ENCODE results near the gene MT1B. TPM values are rescaled to one million over a fixed set of nuclear protein-coding genes. Genes with fewer than 3 reads are reported as not detected.
A peak's percentile ranks its signal among the peaks of the same experiment; 100 is the strongest.

The MT1B gene
- total and polyA plus RNA-seq, 2 of the 13 experiments (the other 11 are each of a cell fraction or from before 2014, with no cell fraction given) = 0.89 TPM; not detected in 1

GRCh38 chr16:56608043-56608875 is 43.4 kb upstream of the MT1B start, which contains the start of gene MT2A (continued):
- TF ChIP-seq THAP9 (CRISPR knock-in tag; IDR thresholded peaks at IDR 0.05; ENCODE audit: borderline replicate concordance) (no peak), DZIP1 (CRISPR knock-in tag; IDR thresholded peaks at IDR 0.05) (peak; percentile 82; the same call in 1 of the 2 replicates), ZBTB8A (CRISPR knock-in tag; IDR thresholded peaks at IDR 0.05; ENCODE audit: borderline replicate concordance, low read depth) (no peak), BRD4 (CRISPR knock-in tag; IDR thresholded peaks at IDR 0.05) (peak; percentile 97), LCORL (IDR thresholded peaks at IDR 0.05) (no peak), LCORL (CRISPR knock-in tag; IDR thresholded peaks at IDR 0.05) (peak; percentile 75; the same call in 1 of the 2 replicates), ZNF513 (CRISPR knock-in tag; conservative IDR thresholded peaks at IDR 0.05) (no peak), FLYWCH1 (CRISPR knock-in tag; IDR thresholded peaks at IDR 0.05) (0 out of 2 replicates have a peak, but pooled peaks have one; percentile 15), SNRNP70 (IDR thresholded peaks at IDR 0.05; ENCODE audit: low read depth, low read length) (no peak), SMC3 (IDR thresholded peaks at IDR 0.05; ENCODE audit: low read length) (no peak; the same call in 1 of the 2 replicates), IKZF4 (CRISPR knock-in tag; IDR thresholded peaks at IDR 0.05; ENCODE audit: borderline replicate concordance, low read depth, not compliant biosample characterization) (no peak), HOMEZ (CRISPR knock-in tag; IDR thresholded peaks at IDR 0.05; ENCODE audit: low read depth) (no peak), EHMT2 (IDR thresholded peaks at IDR 0.05; ENCODE audit: borderline replicate concordance, low read depth, low read length) (no peak), MIER2 (CRISPR knock-in tag; IDR thresholded peaks at IDR 0.05) (no peak), KMT2A (CRISPR knock-in tag; IDR thresholded peaks at IDR 0.05) (peak; percentile 67; the same call in 1 of the 2 replicates), HOXA9 (CRISPR knock-in tag; IDR thresholded peaks at IDR 0.05; ENCODE audit: borderline replicate concordance) (peak; percentile 83; the same call in 1 of the 2 replicates), NONO (IDR thresholded peaks at IDR 0.05) (no peak), NONO (CRISPR knock-in tag; conservative IDR thresholded peaks at IDR 0.05) (peak; percentile 94), GFI1 (CRISPR knock-in tag; IDR thresholded peaks at IDR 0.05; ENCODE audit: borderline replicate concordance) (peak; percentile 81; the same call in 1 of the 2 replicates), PHF5A (CRISPR knock-in tag; IDR thresholded peaks at IDR 0.05; ENCODE audit: low read depth, unreplicated experiment) (no peak)
